MM.1S (cell line): ENCODE results near the gene CDC20B.

Source experiments
- CTCF ChIP-seq: fragments of 300-600 bp; sonication (generic); IDR thresholded peaks from 2 replicates; pipeline ENCODE4 v1.5.1; 2016; ENCODE audit warnings: antibody characterized with exemption, low read length, mixed read lengths
- EZH2 ChIP-seq: fragments of 300-600 bp; sonication (generic); optimal IDR thresholded peaks from 2 replicates; pipeline ENCODE3; 2017; ENCODE audit warnings: low read depth, mild to moderate bottlenecking, antibody characterized with exemption, low read length, mixed read lengths

GRCh38 chr5:55172051-55172899 lies 702 bp downstream of the CDC20B start:
- TF ChIP-seq CTCF, result peak; percentile 84
- no peak for TF ChIP-seq EZH2
